Transverse colon (tissue), 4 donors: ENCODE results near the gene WASL. TPM values are rescaled to one million over a fixed set of nuclear protein-coding genes. Genes with fewer than 3 reads are reported as not detected.
"Not testable (repeated sequence)": the region's sequence is repeated elsewhere in the genome, so short reads cannot be mapped to it uniquely, and the experiment has no call there.

ENCODE experiments used
- DNase-seq: peaks from one replicate; pipeline ENCODE4 v3.0.0-alpha.2; 2019
- H3K27ac ChIP-seq, 4 donors: fragments of 200-600 bp; sonication (generic); 2 replicates each; pipeline ENCODE4 v1.5.1; 2016 to 2018; ENCODE audit warnings: inconsistent platforms in 4 of 4
- H3K27me3 ChIP-seq: fragments of 200-600 bp; sonication (generic); 2 replicates; pipeline ENCODE4 v1.5.1; 2017; ENCODE audit warnings: inconsistent platforms
- H3K36me3 ChIP-seq, 4 donors: fragments of 200-600 bp; sonication (generic); 2 replicates each; pipeline ENCODE4 v1.5.1; 2017 to 2019; ENCODE audit warnings: inconsistent platforms in 4 of 4
- H3K4me1 ChIP-seq, 4 donors: fragments of 200-600 bp; sonication (generic); 2 replicates each; pipeline ENCODE4 v1.5.1; 2017 to 2020; ENCODE audit warnings: inconsistent platforms in 4 of 4
- H3K4me3 ChIP-seq, 4 donors: fragments of 200-600 bp; sonication (generic); 1 replicate in 1 of 4; 2 replicates in 3 of 4; pipeline versions ENCODE4 v1.5.1 to v1.6.1; 2017 to 2019; ENCODE audit warnings: inconsistent platforms in 4 of 4
- H3K9me3 ChIP-seq, 2 donors: fragments of 200-600 bp; sonication (generic); 2 replicates each; pipeline ENCODE4 v1.5.1; 2017 to 2019; ENCODE audit warnings: inconsistent platforms in 2 of 2
- CTCF ChIP-seq, 5 experiments: fragments of 200-600 bp in 3 of 5; fragments of 450-650 bp in 2 of 5; sonication (generic) in 3 of 5; IDR thresholded peaks; 1 replicate in 2 of 5; 2 replicates in 3 of 5; pipeline ENCODE4 v1.5.1; 2016 to 2017; ENCODE audit warnings: antibody characterized with exemption in 5 of 5, inconsistent platforms in 3 of 5, mild to moderate bottlenecking in 2 of 5, moderate library complexity in 1 of 5
- EP300 ChIP-seq: sonication (generic); formaldehyde crosslinking; IDR thresholded peaks from one replicate; pipeline ENCODE4 v1.6.1; 2017; ENCODE audit warnings: antibody characterized with exemption, low read depth
- POLR2A ChIP-seq: fragments of 450-650 bp; IDR thresholded peaks from one replicate; pipeline ENCODE4 v1.6.1; 2016; ENCODE audit warnings: antibody characterized with exemption, mild to moderate bottlenecking, moderate library complexity
- POLR2AphosphoS5 ChIP-seq, 3 donors: sonication (generic); formaldehyde crosslinking; IDR thresholded peaks; one replicate each; pipeline ENCODE4 v1.6.1; 2016; ENCODE audit warnings: antibody characterized with exemption in 3 of 3
- WGBS, 2 donors: methylation state at CpG; one replicate each; pipeline ENCODE4 v1.1.5; 2018; ENCODE audit warnings: low coverage in 1 of 2; 5-methylcytosine and 5-hydroxymethylcytosine counted together
- in situ Hi-C, 4 donors: fragments of 200-750 bp; cut with MboI; loops; one replicate each; pipeline versions ENCODE4 v1.15.0 to v1.15.1; 2017; ENCODE audit warnings: low sequenced_read_pairs in 3 of 4, low pct_ligation_motif_present in 1 of 4, low pct_unique_long_range_greater_than_20kb in 1 of 4
- intact Hi-C: fragments of 100-400 bp; cut with DNase I; formaldehyde crosslinking; loops from one replicate; pipeline ENCODE4 v1.15.1; 2023; ENCODE audit warnings: low total_unique reads
- total RNA-seq, 4 donors: library from RNA; depleted of rRNA; stranded (reverse); fragments of >200 nt; gene quantifications; one replicate each; pipeline ENCODE4 v1.1.0, GENCODE V29; 2016

WASL gene
- total RNA-seq, 4 donors from 2014 or later, result 30.1 to 97.8 (median 65.7) TPM

- H3K4me1 ChIP-seq, result peaks cover 13 to 66% (median 39%) of the 10 kb centered on the region in 4 donors
- TF ChIP-seq EP300 (no peak), POLR2A (no peak), POLR2AphosphoS5 (IDR thresholded peaks at IDR 0.05) (no peak), CTCF (IDR thresholded peaks at IDR 0.05) (no peak)
- no peaks in the 10 kb centered on the region for H3K27me3 ChIP-seq
- H3K9me3 ChIP-seq, result no peaks in the 10 kb centered on the region
- DNase-seq, result no peak
- H3K36me3 ChIP-seq, result no peaks in the 10 kb centered on the region
- in situ Hi-C loops (no loop called here), intact Hi-C loops (no loop called here)
- WGBS, 2 donors, result 38 to 40% methylated on average over 1 of the region's 1 CpG
- H3K27ac ChIP-seq, result no peak overlapping the region
- H3K4me3 ChIP-seq, result no peak overlapping the region
Measured at GRCh38 chr7:123725586-123726171, 23.1 kb downstream of the WASL start.

- H3K4me1 ChIP-seq, result peaks cover 13 to 72% (median 40%) of the 10 kb centered on the region in 4 donors
- intact Hi-C loops, result no loop called here
Measured at GRCh38 chr7:123724817-123725253, 24.0 kb downstream of the WASL start.

DNA sequence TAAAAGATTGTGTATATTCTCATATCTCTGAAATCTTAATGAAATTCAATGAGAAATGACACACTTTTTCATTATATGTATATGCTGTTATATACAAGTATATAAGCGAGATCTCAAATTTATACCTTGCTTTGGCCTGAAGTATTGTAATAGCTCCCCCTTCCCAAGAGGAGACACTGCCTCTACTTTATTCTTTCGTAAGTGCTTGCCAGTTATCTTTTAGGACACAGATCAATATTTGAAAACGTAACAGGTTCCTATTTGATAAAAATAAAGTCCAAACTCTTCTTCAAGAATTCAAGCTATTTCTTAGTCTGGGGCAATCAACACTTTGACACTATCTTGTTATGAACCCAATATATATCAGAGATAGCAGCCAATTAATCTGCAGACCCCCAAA lies 24.9 kb downstream of the WASL start:
- H3K27me3 ChIP-seq, result no peaks in the 10 kb centered on the region
- H3K4me1 ChIP-seq, result peaks cover 13 to 80% (median 44%) of the 10 kb centered on the region in 4 donors
- H3K36me3 ChIP-seq, result no peaks in the 10 kb centered on the region
- no peak overlapping the region for H3K27ac ChIP-seq
- no peak for TF ChIP-seq CTCF (IDR thresholded peaks at IDR 0.05)
- no peak for TF ChIP-seq POLR2AphosphoS5 (IDR thresholded peaks at IDR 0.05)
- no peak for TF ChIP-seq POLR2A
- no peak for TF ChIP-seq EP300
- WGBS, 2 donors, result 91 to 95% methylated on average over 3 of the region's 3 CpGs
- DNase-seq, result no peak
- H3K9me3 ChIP-seq, result no peaks in the 10 kb centered on the region
- H3K4me3 ChIP-seq, result no peak overlapping the region
- in situ Hi-C loops, result no loop called here
- intact Hi-C loops, result no loop called here

More at GRCh38 chr7:123724817-123725253, 24.0 kb downstream of the WASL start:
- Histone ChIP-seq H3K27me3 (no peaks in the 10 kb centered on the region), H3K27ac (no peak overlapping the region), H3K9me3 (no peaks in the 10 kb centered on the region), H3K4me3 (no peak overlapping the region), H3K36me3 (no peaks in the 10 kb centered on the region)
- no peak for TF ChIP-seq CTCF (IDR thresholded peaks at IDR 0.05)
- TF ChIP-seq POLR2AphosphoS5 (IDR thresholded peaks at IDR 0.05), result no peak
- no peak for TF ChIP-seq EP300
- no peak for TF ChIP-seq POLR2A
- DNase-seq, result no peak
- 48 to 50% methylated on average over 3 of the region's 3 CpGs for WGBS, 2 donors
- in situ Hi-C loops, result no loop called here

DNA sequence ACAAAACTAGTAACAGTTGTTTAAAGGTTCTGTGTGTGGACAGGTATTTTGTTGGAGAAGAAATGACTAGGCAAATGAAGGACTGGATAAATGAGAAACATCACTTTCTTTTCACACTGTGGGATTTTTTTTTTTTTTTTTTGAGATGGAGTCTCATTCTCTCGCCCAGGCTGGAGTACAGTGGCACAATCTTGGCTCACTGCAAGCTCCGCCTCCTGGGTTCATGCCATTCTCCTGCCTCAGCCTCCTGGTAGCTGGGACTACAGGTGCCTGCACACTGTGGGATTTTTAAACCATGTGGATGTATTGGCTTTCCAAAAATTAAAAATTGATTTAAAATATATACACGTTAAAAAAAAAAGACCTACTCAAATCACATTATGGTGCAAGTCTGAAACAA lies 28.3 kb downstream of the WASL start:
- H3K4me1 ChIP-seq, result peaks cover 3 to 75% (median 33%) of the 10 kb centered on the region in 4 donors
- WGBS, 2 donors, result 79 to 91% methylated on average over 2 to 3 of the region's 3 CpGs
- in situ Hi-C loops, intact Hi-C loops, H3K4me3 ChIP-seq, H3K27ac ChIP-seq, H3K36me3 ChIP-seq, H3K27me3 ChIP-seq, H3K9me3 ChIP-seq, DNase-seq: not testable (repeated sequence)

DNA sequence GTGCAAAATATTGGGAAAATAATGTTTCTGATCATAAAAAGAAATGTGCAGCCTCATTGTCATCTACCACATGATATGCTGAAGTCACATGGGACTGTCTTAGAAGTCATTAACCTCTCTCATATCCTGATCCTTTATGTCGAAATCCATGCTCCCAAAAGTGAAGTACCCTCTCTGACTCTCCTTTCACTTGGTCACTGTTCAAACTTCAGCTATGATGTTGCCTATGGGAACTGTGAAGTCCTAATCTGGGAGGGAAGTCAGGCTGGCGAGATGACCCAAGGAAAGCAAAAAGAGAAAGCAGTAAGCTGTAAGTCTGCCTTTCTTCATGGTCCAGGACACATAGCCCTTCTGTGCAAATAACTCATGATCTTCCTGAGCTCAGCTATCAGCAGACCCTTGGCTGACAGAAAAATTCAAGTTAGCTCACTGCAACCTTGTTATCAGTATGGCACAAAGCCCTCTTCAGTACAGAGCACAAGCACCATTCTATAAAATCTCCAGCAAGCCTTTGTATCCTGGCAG lies 29.5 kb downstream of the WASL start:
- in situ Hi-C loops (no loop called here), intact Hi-C loops (no loop called here)
- Histone ChIP-seq H3K36me3 (no peaks in the 10 kb centered on the region), H3K27me3 (no peaks in the 10 kb centered on the region), H3K4me3 (no peak overlapping the region), H3K27ac (no peak overlapping the region), H3K4me1 (peaks cover 7 to 75% (median 33%) of the 10 kb centered on the region in 4 donors), H3K9me3 (no peaks in the 10 kb centered on the region)
- TF ChIP-seq POLR2AphosphoS5 (IDR thresholded peaks at IDR 0.05), result no peak
- TF ChIP-seq CTCF (IDR thresholded peaks at IDR 0.05), result no peak
- TF ChIP-seq EP300, result no peak
- no peak for TF ChIP-seq POLR2A
- no peak for DNase-seq
- 67 to 88% methylated on average over 2 of the region's 2 CpGs for WGBS, 2 donors
